Measurements from ENCODE around the gene PRKCA. TPM values are rescaled to one million over a fixed set of nuclear protein-coding genes. Genes with fewer than 3 reads are reported as not detected.
A peak's percentile ranks its signal among the peaks of the same experiment; 100 is the strongest.

PRKCA gene
- total RNA-seq, 1 donor from 2014 or later = 4.7 TPM

DNA sequence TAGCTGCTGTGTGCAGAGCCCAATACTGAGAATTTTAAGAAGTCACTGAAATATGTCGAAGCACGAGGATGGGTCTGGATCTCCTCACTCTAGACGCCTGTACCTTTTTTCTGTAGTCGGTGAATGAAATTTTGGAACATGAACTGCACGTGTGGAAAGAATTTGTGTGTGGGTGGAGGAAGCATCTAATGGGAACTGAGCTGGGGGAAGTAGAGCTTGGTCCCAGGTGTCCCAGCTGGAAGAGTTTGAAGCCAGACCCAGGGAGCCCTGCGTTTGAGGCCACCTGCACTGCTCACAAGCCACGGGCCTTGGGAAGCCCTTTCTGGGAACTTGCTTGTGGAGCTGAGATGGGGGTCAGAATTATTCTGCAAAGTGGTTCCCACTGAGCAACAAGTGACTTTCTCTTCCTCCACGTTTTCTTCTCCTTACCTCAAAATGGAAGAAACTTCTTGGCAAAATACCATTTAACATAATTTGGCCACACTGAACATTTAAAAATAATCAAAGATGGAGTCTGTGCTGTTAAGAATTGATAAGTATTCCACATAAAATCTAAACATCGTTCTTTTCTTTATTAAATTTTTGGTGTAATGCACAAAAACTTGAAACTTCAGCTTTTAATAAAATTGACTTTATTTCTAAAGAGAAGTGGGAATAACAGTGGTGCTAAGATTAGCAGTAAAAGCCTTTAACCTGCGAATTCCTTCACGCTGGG is 163.8 kb downstream of the PRKCA start:
- FAIRE-seq = no peak
- no peak overlapping the region for H3K4me3 ChIP-seq (ENCODE audit: low read depth, low read length)

DNA sequence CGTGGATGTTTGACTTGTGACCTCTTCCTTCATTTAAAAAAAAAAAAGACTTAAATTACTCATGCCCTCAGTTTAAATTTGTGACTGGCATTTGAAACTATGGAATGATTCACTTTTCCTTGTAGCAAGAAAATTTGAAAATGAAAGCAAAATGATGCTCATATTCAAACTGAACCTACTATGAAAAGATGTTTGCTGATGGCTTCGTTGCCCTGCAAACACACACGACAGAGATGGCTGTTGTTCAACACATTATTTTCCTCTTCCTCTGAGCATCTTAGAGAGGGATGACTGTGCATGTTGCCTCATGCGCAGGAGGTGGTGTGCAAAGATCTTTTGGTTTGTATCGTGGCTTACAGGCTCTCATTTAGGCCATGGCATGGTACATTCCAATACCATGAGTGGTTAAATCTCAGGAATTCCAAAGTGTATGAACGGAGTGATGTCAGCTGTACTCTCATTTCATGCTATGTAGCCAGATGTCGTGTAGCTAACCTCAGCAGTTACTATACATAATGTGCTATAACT is 164.5 kb downstream of the PRKCA start:
- no peaks in the 10 kb centered on the region for H3K27me3 ChIP-seq (ENCODE audit: control insufficient read depth, insufficient read depth, low read length)
- no peak overlapping the region for H3K4me3 ChIP-seq (ENCODE audit: low read depth, low read length)
- H3K36me3 ChIP-seq (ENCODE audit: control insufficient read depth, insufficient read depth, low read length) = no peaks in the 10 kb centered on the region
- TF ChIP-seq, protein P1, sequence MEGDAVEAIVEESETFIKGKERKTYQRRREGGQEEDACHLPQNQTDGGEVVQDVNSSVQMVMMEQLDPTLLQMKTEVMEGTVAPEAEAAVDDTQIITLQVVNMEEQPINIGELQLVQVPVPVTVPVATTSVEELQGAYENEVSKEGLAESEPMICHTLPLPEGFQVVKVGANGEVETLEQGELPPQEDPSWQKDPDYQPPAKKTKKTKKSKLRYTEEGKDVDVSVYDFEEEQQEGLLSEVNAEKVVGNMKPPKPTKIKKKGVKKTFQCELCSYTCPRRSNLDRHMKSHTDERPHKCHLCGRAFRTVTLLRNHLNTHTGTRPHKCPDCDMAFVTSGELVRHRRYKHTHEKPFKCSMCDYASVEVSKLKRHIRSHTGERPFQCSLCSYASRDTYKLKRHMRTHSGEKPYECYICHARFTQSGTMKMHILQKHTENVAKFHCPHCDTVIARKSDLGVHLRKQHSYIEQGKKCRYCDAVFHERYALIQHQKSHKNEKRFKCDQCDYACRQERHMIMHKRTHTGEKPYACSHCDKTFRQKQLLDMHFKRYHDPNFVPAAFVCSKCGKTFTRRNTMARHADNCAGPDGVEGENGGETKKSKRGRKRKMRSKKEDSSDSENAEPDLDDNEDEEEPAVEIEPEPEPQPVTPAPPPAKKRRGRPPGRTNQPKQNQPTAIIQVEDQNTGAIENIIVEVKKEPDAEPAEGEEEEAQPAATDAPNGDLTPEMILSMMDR (IDR thresholded peaks at IDR 0.05; ENCODE audit: insufficient read depth, low read length, severe bottlenecking) = no peak
- DNase-seq (ENCODE audit: low read depth) = peak; percentile 99
- no peak for FAIRE-seq

More for the DNA sequence above, 163.8 kb downstream of the PRKCA start:
- Histone ChIP-seq H3K27me3 (ENCODE audit: control insufficient read depth, insufficient read depth, low read length) (no peaks in the 10 kb centered on the region), H3K36me3 (ENCODE audit: control insufficient read depth, insufficient read depth, low read length) (no peaks in the 10 kb centered on the region)
- TF ChIP-seq, protein P1 (IDR thresholded peaks at IDR 0.05; ENCODE audit: insufficient read depth, low read length, severe bottlenecking) = no peak
- DNase-seq (ENCODE audit: low read depth) = no peak

DNA sequence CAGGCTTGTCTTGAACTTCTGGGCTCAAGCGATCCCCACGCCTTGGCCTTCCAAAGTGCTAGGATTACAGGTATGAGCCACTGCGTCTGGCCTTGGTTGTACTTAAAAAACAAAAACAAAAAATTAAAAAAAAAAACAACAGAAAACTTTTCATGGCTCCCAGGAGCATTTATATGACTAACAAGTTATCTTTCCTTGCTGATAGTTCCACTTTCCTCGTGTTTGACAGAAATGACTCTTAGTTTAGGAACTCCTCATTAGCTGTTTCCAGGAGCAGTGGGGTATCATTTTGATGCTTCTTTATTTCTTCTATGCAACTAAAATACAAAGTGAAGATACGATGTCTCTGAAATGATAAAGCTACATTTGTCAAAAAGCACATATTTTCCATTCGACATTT is 165.4 kb downstream of the PRKCA start:
- Histone ChIP-seq H3K4me3 (ENCODE audit: low read depth, low read length) (no peak overlapping the region), H3K27me3 (ENCODE audit: control insufficient read depth, insufficient read depth, low read length) (no peaks in the 10 kb centered on the region), H3K36me3 (ENCODE audit: control insufficient read depth, insufficient read depth, low read length) (no peaks in the 10 kb centered on the region)
- no peak for DNase-seq (ENCODE audit: low read depth)
- TF ChIP-seq, protein P1 (IDR thresholded peaks at IDR 0.05; ENCODE audit: insufficient read depth, low read length, severe bottlenecking) = no peak
- FAIRE-seq = no peak

DNA sequence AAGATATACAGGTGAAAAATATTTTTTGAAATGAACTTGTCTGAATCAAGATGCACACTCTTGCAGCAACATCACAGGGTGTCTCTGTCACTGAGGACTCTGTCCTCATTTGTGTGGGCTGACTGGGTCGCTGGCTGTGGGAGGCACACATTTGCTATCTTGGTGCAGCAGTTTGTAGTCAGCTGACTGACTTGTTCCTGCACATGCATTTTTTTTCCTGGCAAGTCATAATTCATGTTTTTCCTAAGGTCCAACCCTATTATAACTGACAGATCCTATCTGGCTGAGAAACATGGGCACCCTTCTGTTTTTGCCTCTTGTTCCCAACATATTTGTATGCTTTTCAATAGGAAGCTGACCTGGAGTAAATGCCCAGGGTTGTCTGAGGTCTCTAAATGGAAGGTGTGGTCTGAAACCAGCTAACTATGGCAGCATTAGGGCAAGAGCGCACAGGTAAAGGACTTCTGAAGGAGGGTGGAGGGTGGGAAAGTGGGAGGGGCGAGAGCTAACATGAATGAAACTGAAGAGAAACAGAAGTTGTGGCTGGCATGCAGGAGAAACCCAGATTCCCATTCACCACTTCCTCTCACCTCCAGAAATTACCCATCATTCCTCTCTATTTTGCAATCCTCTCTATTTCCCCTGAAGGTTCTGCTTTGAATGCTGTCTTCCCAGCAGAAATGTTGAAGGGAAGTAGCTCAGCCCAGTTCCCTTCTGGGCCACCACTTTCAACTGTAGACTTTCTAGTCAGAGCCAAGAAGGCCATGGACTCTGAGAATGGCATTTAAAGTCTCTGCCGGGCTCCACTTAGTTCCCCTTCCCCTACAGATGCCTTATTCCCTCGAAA is 166.1 kb downstream of the PRKCA start:
- FAIRE-seq (no peak), DNase-seq (ENCODE audit: low read depth) (peak; percentile 87)
- H3K36me3 ChIP-seq (ENCODE audit: control insufficient read depth, insufficient read depth, low read length) = no peaks in the 10 kb centered on the region
- no peak overlapping the region for H3K4me3 ChIP-seq (ENCODE audit: low read depth, low read length)
- TF ChIP-seq, protein P1 (IDR thresholded peaks at IDR 0.05; ENCODE audit: insufficient read depth, low read length, severe bottlenecking) = no peak
- H3K27me3 ChIP-seq (ENCODE audit: control insufficient read depth, insufficient read depth, low read length) = no peaks in the 10 kb centered on the region

DNA sequence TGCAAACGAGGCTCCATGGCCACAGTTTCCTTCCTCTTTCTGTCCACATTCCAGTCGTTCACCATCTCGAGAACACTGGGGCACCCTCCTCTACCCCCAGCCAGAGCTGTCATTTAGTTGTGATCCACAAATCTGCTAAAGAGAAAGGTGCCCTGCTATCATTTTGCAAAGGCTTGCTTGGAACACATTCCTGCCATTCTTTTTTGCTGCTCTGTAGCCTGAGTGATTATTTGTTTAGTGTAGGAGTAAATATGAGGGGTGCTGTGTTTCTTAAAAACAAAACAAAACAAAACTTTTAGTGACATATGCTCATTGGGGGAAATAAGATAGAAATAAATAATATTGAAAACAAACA is 166.7 kb downstream of the PRKCA start:
- Histone ChIP-seq H3K27me3 (ENCODE audit: control insufficient read depth, insufficient read depth, low read length) (no peaks in the 10 kb centered on the region), H3K4me3 (ENCODE audit: low read depth, low read length) (no peak overlapping the region), H3K36me3 (ENCODE audit: control insufficient read depth, insufficient read depth, low read length) (no peaks in the 10 kb centered on the region)
- TF ChIP-seq, protein P1 (IDR thresholded peaks at IDR 0.05; ENCODE audit: insufficient read depth, low read length, severe bottlenecking) = no peak
- no peak for FAIRE-seq
- DNase-seq (ENCODE audit: low read depth) = no peak
